K562 (cell line): ENCODE data around the gene MPC1. TPM values are rescaled to one million over a fixed set of nuclear protein-coding genes. Genes with fewer than 3 reads are reported as not detected.

Experiments used
- GATAD2B ChIP-seq: fragments of 450-650 bp; IDR thresholded peaks from 2 replicates; pipeline ENCODE4 v1.6.1; 2017; ENCODE audit warnings: mild to moderate bottlenecking, borderline replicate concordance
- HNRNPLL ChIP-seq: fragments of 200-400 bp; formaldehyde crosslinking; IDR thresholded peaks from 2 replicates; pipeline ENCODE4 v1.6.1; 2017; ENCODE audit warnings: low read length, low read depth, mild to moderate bottlenecking; ENCODE audit not compliant: poor library complexity, severe bottlenecking
- OTX1 ChIP-seq: fragments of 450-650 bp; formaldehyde crosslinking; IDR thresholded peaks from 2 replicates; pipeline ENCODE4 v1.4.0; 2022; ENCODE audit warnings: mild to moderate bottlenecking
- PHB2 ChIP-seq: fragments of 450-650 bp; IDR thresholded peaks from 2 replicates; pipeline ENCODE4 v1.6.1; 2017; ENCODE audit warnings: low read depth
- POLR2H ChIP-seq: IDR thresholded peaks from 2 replicates; pipeline ENCODE4 v1.6.1; 2016; ENCODE audit warnings: missing genetic modification characterization, low read depth, mild to moderate bottlenecking, control low read depth, missing compliant biosample characterization, moderate library complexity
- RFX1 ChIP-seq: fragments of 450-650 bp; IDR thresholded peaks from 2 replicates; pipeline ENCODE4 v1.6.1; 2016; ENCODE audit warnings: mild to moderate bottlenecking, moderate library complexity
- SOX6 ChIP-seq: fragments of 450-650 bp; IDR thresholded peaks from 2 replicates; pipeline ENCODE4 v1.6.1; 2014; ENCODE audit warnings: mild to moderate bottlenecking
- TCF7 ChIP-seq: sonication (generic); IDR thresholded peaks from 2 replicates; pipeline ENCODE4 v1.6.1; 2016; ENCODE audit warnings: antibody characterized with exemption, borderline replicate concordance
- TEAD1 ChIP-seq, 2 experiments: fragments of 450-650 bp in 1 of 2; sonication (generic) in 1 of 2; formaldehyde crosslinking; IDR thresholded peaks; 2 replicates each; pipeline versions ENCODE4 v1.4.0 to v1.8.0; 2020 to 2022; ENCODE audit warnings: mild to moderate bottlenecking in 2 of 2, missing genetic modification reagents in 1 of 2
- ZFX ChIP-seq: sonication (generic); formaldehyde crosslinking; IDR thresholded peaks from 2 replicates; pipeline ENCODE4 v1.8.0; 2022; ENCODE audit warnings: mild to moderate bottlenecking, missing genetic modification reagents, moderate library complexity
- ZNF197 ChIP-seq: fragments of 200-800 bp; sonication (Bioruptor generic); IDR thresholded peaks from 2 replicates; pipeline ENCODE4 v1.6.1; 2016; ENCODE audit warnings: low read depth, missing genetic modification characterization, missing compliant biosample characterization
- polyA plus RNA-seq, 8 experiments: library from polyadenylated mRNA; depleted of rRNA in 4 of 8; stranded (reverse) in 5 of 8; unstranded in 3 of 8; fragments of >200 nt; fragmentation: Nextera tagmentation in 2 of 8; fragmentation: Illumina TruSeq in 1 of 8; extraction: Ambion mirVana in 2 of 8; extraction: Trizol in 1 of 8; gene quantifications; 2 replicates each; pipeline versions ENCODE4 v1.2.1 to v1.2.3, GENCODE V29; 2011 to 2014; ENCODE audit warnings: inconsistent platforms in 1 of 8, missing spikeins in 1 of 8
- total RNA-seq, 7 experiments: library from RNA; depleted of rRNA in 6 of 7; stranded (reverse); fragments of >200 nt in 6 of 7; fragmentation: Illumina TruSeq in 2 of 7; extraction: Trizol in 2 of 7; gene quantifications; 2 replicates each; pipeline versions ENCODE4 v1.2.1 to v1.2.3, GENCODE V29; 2011 to 2021; ENCODE audit warnings: low replicate concordance in 1 of 7
- TF ChIP-seq, protein P1 (sequence below): sonication (generic); formaldehyde crosslinking; IDR thresholded peaks from 2 replicates; pipeline ENCODE4 v1.8.1; 2023; ENCODE audit warnings: missing genetic modification reagents, mild to moderate bottlenecking, borderline replicate concordance
- TF ChIP-seq, protein P2 (sequence below): sonication (generic); formaldehyde crosslinking; IDR thresholded peaks from 2 replicates; pipeline ENCODE4 v1.5.0; 2020; ENCODE audit warnings: missing genetic modification reagents
- TF ChIP-seq, protein P3 (sequence below): fragments of 250-450 bp; sonication (Bioruptor Pico); IDR thresholded peaks from 2 replicates; pipeline ENCODE4 v1.4.0; 2020; ENCODE audit warnings: mild to moderate bottlenecking
- TF ChIP-seq, protein P4 (sequence below): sonication (generic); formaldehyde crosslinking; IDR thresholded peaks from 2 replicates; pipeline ENCODE4 v1.8.0; 2022; ENCODE audit warnings: mild to moderate bottlenecking, low read depth, missing genetic modification reagents

The MPC1 gene
- total and polyA plus RNA-seq, 9 of the 15 experiments (the other 6 are each of a cell fraction or from before 2014, with no cell fraction given): 78.6 to 185 (median 138) TPM

DNA sequence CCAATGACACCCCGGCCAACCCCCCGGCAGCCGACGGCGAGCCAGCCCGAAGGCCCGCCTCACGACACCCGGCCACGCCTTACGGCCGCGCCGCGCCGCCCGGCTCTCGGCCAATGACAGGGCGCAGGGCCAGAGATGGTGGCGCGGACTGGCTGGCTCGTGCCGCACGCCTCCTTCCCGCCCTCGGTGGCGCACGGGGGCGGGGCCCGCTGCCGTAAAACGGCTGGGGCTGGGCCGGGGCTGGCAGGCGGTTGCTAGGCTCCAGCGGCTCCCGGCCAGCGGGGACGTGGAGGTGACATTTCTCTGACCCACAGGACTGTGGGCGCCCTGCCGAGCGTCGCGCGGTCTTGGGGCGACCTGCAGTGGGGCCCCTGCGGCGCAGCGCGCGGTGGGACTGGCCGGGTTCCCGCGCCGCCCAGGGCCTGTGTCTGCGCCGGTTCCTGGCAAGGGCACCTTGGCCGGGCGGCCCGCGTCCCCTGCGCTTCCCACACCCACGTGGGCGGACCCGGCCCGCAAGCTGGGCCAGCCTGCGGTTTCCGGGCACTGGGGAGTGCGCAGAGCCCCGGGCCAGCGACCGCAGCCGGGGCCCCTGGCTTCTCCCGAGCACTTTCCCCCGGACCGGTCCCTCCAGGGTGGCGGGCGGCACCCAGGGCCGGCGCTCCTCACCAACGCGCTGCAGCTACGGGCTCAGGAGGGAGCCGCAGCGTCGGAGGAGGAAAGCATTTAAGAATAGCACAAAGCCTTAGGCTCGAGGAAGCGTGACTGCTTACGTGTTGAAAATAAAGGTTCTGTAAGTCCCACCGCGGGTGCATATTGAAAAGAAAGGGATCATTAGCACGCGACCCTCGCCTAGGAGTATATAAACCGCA, at the start of gene MPC1 (continued):
- TF ChIP-seq, protein P1, sequence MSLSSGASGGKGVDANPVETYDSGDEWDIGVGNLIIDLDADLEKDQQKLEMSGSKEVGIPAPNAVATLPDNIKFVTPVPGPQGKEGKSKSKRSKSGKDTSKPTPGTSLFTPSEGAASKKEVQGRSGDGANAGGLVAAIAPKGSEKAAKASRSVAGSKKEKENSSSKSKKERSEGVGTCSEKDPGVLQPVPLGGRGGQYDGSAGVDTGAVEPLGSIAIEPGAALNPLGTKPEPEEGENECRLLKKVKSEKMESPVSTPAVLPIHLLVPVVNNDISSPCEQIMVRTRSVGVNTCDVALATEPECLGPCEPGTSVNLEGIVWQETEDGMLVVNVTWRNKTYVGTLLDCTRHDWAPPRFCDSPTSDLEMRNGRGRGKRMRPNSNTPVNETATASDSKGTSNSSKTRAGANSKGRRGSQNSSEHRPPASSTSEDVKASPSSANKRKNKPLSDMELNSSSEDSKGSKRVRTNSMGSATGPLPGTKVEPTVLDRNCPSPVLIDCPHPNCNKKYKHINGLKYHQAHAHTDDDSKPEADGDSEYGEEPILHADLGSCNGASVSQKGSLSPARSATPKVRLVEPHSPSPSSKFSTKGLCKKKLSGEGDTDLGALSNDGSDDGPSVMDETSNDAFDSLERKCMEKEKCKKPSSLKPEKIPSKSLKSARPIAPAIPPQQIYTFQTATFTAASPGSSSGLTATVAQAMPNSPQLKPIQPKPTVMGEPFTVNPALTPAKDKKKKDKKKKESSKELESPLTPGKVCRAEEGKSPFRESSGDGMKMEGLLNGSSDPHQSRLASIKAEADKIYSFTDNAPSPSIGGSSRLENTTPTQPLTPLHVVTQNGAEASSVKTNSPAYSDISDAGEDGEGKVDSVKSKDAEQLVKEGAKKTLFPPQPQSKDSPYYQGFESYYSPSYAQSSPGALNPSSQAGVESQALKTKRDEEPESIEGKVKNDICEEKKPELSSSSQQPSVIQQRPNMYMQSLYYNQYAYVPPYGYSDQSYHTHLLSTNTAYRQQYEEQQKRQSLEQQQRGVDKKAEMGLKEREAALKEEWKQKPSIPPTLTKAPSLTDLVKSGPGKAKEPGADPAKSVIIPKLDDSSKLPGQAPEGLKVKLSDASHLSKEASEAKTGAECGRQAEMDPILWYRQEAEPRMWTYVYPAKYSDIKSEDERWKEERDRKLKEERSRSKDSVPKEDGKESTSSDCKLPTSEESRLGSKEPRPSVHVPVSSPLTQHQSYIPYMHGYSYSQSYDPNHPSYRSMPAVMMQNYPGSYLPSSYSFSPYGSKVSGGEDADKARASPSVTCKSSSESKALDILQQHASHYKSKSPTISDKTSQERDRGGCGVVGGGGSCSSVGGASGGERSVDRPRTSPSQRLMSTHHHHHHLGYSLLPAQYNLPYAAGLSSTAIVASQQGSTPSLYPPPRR (CRISPR knock-in tag): no peak
- TF ChIP-seq, protein P2, sequence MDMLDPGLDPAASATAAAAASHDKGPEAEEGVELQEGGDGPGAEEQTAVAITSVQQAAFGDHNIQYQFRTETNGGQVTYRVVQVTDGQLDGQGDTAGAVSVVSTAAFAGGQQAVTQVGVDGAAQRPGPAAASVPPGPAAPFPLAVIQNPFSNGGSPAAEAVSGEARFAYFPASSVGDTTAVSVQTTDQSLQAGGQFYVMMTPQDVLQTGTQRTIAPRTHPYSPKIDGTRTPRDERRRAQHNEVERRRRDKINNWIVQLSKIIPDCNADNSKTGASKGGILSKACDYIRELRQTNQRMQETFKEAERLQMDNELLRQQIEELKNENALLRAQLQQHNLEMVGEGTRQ (CRISPR knock-in tag): peak; percentile 27; the same call in 1 of the 2 replicates
- TF ChIP-seq ZFX: peak; percentile 86
- peak in 1 of 2 experiments; percentile 63; a peak in 3 of 4 replicates for TF ChIP-seq TEAD1 (CRISPR knock-in tag; IDR thresholded peaks at IDR 0.05)
- TF ChIP-seq POLR2H (tag): peak; percentile 69
- TF ChIP-seq RFX1: peak; percentile 82
- peak; percentile 97 for TF ChIP-seq HNRNPLL
- peak; percentile 86 for TF ChIP-seq GATAD2B
- no peak for TF ChIP-seq TCF7
- 0 out of 2 replicates have a peak, but pooled peaks have one; percentile 53 for TF ChIP-seq ZNF197 (CRISPR knock-in tag)
- no peak for TF ChIP-seq OTX1 (CRISPR knock-in tag)
- TF ChIP-seq, protein P3, sequence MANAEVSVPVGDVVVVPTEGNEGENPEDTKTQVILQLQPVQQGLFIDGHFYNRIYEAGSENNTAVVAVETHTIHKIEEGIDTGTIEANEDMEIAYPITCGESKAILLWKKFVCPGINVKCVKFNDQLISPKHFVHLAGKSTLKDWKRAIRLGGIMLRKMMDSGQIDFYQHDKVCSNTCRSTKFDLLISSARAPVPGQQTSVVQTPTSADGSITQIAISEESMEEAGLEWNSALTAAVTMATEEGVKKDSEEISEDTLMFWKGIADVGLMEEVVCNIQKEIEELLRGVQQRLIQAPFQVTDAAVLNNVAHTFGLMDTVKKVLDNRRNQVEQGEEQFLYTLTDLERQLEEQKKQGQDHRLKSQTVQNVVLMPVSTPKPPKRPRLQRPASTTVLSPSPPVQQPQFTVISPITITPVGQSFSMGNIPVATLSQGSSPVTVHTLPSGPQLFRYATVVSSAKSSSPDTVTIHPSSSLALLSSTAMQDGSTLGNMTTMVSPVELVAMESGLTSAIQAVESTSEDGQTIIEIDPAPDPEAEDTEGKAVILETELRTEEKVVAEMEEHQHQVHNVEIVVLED (CRISPR knock-in tag): peak; percentile 90
- TF ChIP-seq SOX6: peak; percentile 19; the same call in 1 of the 2 replicates
- no peak for TF ChIP-seq PHB2
- TF ChIP-seq, protein P4, sequence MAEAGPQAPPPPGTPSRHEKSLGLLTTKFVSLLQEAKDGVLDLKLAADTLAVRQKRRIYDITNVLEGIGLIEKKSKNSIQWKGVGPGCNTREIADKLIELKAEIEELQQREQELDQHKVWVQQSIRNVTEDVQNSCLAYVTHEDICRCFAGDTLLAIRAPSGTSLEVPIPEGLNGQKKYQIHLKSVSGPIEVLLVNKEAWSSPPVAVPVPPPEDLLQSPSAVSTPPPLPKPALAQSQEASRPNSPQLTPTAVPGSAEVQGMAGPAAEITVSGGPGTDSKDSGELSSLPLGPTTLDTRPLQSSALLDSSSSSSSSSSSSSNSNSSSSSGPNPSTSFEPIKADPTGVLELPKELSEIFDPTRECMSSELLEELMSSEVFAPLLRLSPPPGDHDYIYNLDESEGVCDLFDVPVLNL (CRISPR knock-in tag): peak; percentile 97
